ENCODE results near the gene MYO5A. TPM values are rescaled to one million over a fixed set of nuclear protein-coding genes. Genes with fewer than 3 reads are reported as not detected.
"Not testable (repeated sequence)": the region's sequence is repeated elsewhere in the genome, so short reads cannot be mapped to it uniquely, and the experiment has no call there.

The MYO5A gene
- total RNA-seq (10 to 100 TPM; 24.3 to 35.5 TPM), polyA plus RNA-seq (ENCODE audit: insufficient read depth, low read depth, low replicate concordance) (11.7 TPM)
- long read RNA-seq, donor 1: 0 reads
- long read RNA-seq, donor 2, partial matches to known transcripts: 0 of 1 reads
- long read RNA-seq, donor 2, other reads (novel, unspliced or antisense): 0 of 1 reads

GRCh38 chr15:52528564-52529340 is at the start of gene MYO5A:
TSS of gene MYO5A (minus strand) at chr15:52528880. CDS start at chr15:52528806, 74 bp downstream.
- Histone ChIP-seq H3K36me3 (ENCODE audit: low read depth, missing control alignments) (no peaks in the 10 kb centered on the region), H3K4me3 (peak within 1 kb of the TSS; percentile 77 to 78), H3K27me3 (no peaks in the 10 kb centered on the region), H3K4me1 (peaks cover 4% of the 10 kb centered on the region), H3K9me3 (no peaks in the 10 kb centered on the region), H3K27ac (peak within 1 kb of the TSS; percentile 69 to 81)
- peak; percentile 74 for DNase-seq
- WGBS, 2 donors: 1% methylated on average over 28 of the region's 103 CpGs; no CpG with 5 or more reads in 1 of the 2 donors
- TF ChIP-seq CTCF (IDR thresholded peaks at IDR 0.05) (peak in 1 of 3 experiments; percentile 13), POLR2A (IDR thresholded peaks at IDR 0.05) (no peak)
- intact Hi-C loops (cut with DNase I; ENCODE audit: low total_unique reads): no loop called here

GRCh38 chr15:52576692-52577091 is 48.0 kb upstream of the MYO5A start:
- intact Hi-C loops (cut with DNase I; ENCODE audit: low total_unique reads): no loop called here
- Histone ChIP-seq H3K9me3 (no peaks in the 10 kb centered on the region), H3K36me3 (ENCODE audit: low read depth, missing control alignments) (no peaks in the 10 kb centered on the region), H3K27me3 (no peaks in the 10 kb centered on the region), H3K4me1 (no peaks in the 10 kb centered on the region), H3K27ac (no peak overlapping the region), H3K4me3 (no peak overlapping the region)
- 89 to 92% methylated on average over 2 of the region's 2 CpGs for WGBS, 2 donors
- TF ChIP-seq POLR2A (IDR thresholded peaks at IDR 0.05) (no peak), CTCF (IDR thresholded peaks at IDR 0.05) (no peak)
- DNase-seq: no peak

- DNase-seq; H3K27ac ChIP-seq; H3K4me3 ChIP-seq; intact Hi-C loops (cut with DNase I; ENCODE audit: low total_unique reads); H3K9me3 ChIP-seq; H3K36me3 ChIP-seq (ENCODE audit: low read depth, missing control alignments); H3K4me1 ChIP-seq; H3K27me3 ChIP-seq: not testable (repeated sequence)
- WGBS, 2 donors: 84 to 93% methylated on average over 7 of the region's 7 CpGs
Measured at GRCh38 chr15:52575573-52575972, 46.9 kb upstream of the MYO5A start.

- no peak for TF ChIP-seq CTCF (IDR thresholded peaks at IDR 0.05)
- no peak for TF ChIP-seq POLR2A (IDR thresholded peaks at IDR 0.05)
- Histone ChIP-seq H3K27ac (no peak overlapping the region), H3K27me3 (no peaks in the 10 kb centered on the region), H3K9me3 (no peaks in the 10 kb centered on the region), H3K36me3 (ENCODE audit: low read depth, missing control alignments) (no peaks in the 10 kb centered on the region), H3K4me3 (no peak overlapping the region), H3K4me1 (no peaks in the 10 kb centered on the region)
- WGBS, 2 donors: 96 to 98% methylated on average over 2 of the region's 2 CpGs
- intact Hi-C loops (cut with DNase I; ENCODE audit: low total_unique reads): no loop called here
- DNase-seq: no peak
Measured at GRCh38 chr15:52575072-52575471, 46.4 kb upstream of the MYO5A start.

GRCh38 chr15:52574623-52575022 is 45.9 kb upstream of the MYO5A start:
- H3K4me1 ChIP-seq; H3K4me3 ChIP-seq; H3K27ac ChIP-seq; H3K36me3 ChIP-seq (ENCODE audit: low read depth, missing control alignments); intact Hi-C loops (cut with DNase I; ENCODE audit: low total_unique reads); H3K27me3 ChIP-seq; DNase-seq; H3K9me3 ChIP-seq: not testable (repeated sequence)
- 97% methylated on average over 3 of the region's 3 CpGs for WGBS, 2 donors
